Breast epithelium (tissue), 4 donors: Measurements from ENCODE around the gene MON1B. TPM values are rescaled to one million over a fixed set of nuclear protein-coding genes. Genes with fewer than 3 reads are reported as not detected.

Experiments
- DNase-seq, 2 donors: peaks; one replicate each; pipeline ENCODE4 v3.0.0-alpha.2; 2019; ENCODE audit warnings: low spot score in 2 of 2
- H3K27ac ChIP-seq, 2 donors: fragments of 200-600 bp; sonication (generic) in 1 of 2; one replicate each; pipeline ENCODE4 v1.5.1; 2016 to 2019; ENCODE audit warnings: mild to moderate bottlenecking in 1 of 2
- H3K27me3 ChIP-seq, 2 donors: fragments of 200-600 bp; sonication (generic) in 1 of 2; one replicate each; pipeline versions ENCODE4 v1.5.1 to v1.6.0; 2017 to 2019; ENCODE audit warnings: control low read depth in 1 of 2, mild to moderate bottlenecking in 1 of 2
- H3K36me3 ChIP-seq: fragments of 200-600 bp; one replicate; pipeline ENCODE4 v1.5.1; 2019
- H3K4me1 ChIP-seq, 2 donors: fragments of 200-600 bp; sonication (generic); one replicate each; pipeline ENCODE4 v1.5.1; 2016 to 2019; ENCODE audit warnings: control low read depth in 1 of 2
- H3K4me3 ChIP-seq, 3 donors: fragments of 200-600 bp; sonication (generic); 1 replicate in 2 of 3; 2 replicates in 1 of 3; pipeline ENCODE4 v1.5.1; 2016 to 2019; ENCODE audit warnings: mild to moderate bottlenecking in 3 of 3, moderate library complexity in 2 of 3
- H3K9me3 ChIP-seq, 2 donors: fragments of 200-600 bp; sonication (generic) in 1 of 2; one replicate each; pipeline ENCODE4 v1.5.1; 2016 to 2019; ENCODE audit warnings: control low read depth in 1 of 2
- POLR2A ChIP-seq: fragments of 450-650 bp; IDR thresholded peaks from one replicate; pipeline ENCODE4 v1.6.1; 2016; ENCODE audit warnings: antibody characterized with exemption, mild to moderate bottlenecking, moderate library complexity
- POLR2AphosphoS5 ChIP-seq, 3 donors: sonication (generic); formaldehyde crosslinking; IDR thresholded peaks; one replicate each; pipeline ENCODE4 v1.6.1; 2017; ENCODE audit warnings: antibody characterized with exemption in 3 of 3
- intact Hi-C: fragments of 100-400 bp; cut with DNase I; formaldehyde crosslinking; loops from one replicate; pipeline ENCODE4 v1.15.1; 2023; ENCODE audit warnings: low total_unique reads
- total RNA-seq, 3 donors: library from RNA; depleted of rRNA; stranded (reverse); fragments of >200 nt; gene quantifications; one replicate each; pipeline ENCODE4 v1.1.0, GENCODE V29; 2016
- TF ChIP-seq, protein P1 (sequence below), 3 donors: fragments of 450-650 bp; IDR thresholded peaks; one replicate each; pipeline ENCODE4 v1.5.1; 2016 to 2017; ENCODE audit warnings: antibody characterized with exemption in 3 of 3, mild to moderate bottlenecking in 3 of 3, moderate library complexity in 3 of 3

The MON1B gene
- total RNA-seq, 3 donors from 2014 or later: 21.6 to 26.6 (median 22.5) TPM

DNA sequence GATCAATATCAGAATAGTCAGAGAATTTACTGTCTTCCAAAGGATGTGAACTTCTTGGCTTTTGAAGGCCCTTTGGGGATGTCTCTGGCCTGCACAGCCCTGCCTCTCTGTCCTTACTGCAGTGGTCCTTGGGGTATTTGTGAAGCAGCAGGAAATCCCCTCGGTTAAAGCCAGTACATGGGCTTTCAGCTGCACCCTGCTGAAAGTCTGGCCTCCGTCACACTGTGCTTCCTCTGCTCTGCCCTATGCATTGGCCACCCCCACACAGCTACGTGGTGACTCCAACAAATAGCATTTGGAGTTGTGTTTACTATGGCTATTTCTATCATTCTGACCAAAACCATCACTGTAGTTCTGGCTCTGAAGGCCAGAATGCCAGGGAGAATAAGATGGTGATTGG is 29.4 kb downstream of the MON1B start:
- TF ChIP-seq, protein P1, sequence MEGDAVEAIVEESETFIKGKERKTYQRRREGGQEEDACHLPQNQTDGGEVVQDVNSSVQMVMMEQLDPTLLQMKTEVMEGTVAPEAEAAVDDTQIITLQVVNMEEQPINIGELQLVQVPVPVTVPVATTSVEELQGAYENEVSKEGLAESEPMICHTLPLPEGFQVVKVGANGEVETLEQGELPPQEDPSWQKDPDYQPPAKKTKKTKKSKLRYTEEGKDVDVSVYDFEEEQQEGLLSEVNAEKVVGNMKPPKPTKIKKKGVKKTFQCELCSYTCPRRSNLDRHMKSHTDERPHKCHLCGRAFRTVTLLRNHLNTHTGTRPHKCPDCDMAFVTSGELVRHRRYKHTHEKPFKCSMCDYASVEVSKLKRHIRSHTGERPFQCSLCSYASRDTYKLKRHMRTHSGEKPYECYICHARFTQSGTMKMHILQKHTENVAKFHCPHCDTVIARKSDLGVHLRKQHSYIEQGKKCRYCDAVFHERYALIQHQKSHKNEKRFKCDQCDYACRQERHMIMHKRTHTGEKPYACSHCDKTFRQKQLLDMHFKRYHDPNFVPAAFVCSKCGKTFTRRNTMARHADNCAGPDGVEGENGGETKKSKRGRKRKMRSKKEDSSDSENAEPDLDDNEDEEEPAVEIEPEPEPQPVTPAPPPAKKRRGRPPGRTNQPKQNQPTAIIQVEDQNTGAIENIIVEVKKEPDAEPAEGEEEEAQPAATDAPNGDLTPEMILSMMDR (IDR thresholded peaks at IDR 0.05): no peak
- TF ChIP-seq POLR2AphosphoS5 (IDR thresholded peaks at IDR 0.05): no peak
- no peak for TF ChIP-seq POLR2A
- no peak overlapping the region for H3K27ac ChIP-seq
- DNase-seq: no peak
- H3K4me1 ChIP-seq: no peaks in the 10 kb centered on the region
- intact Hi-C loops: no loop called here
- no peak overlapping the region for H3K4me3 ChIP-seq
- no peaks in the 10 kb centered on the region for H3K36me3 ChIP-seq
- no peaks in the 10 kb centered on the region for H3K9me3 ChIP-seq
- H3K27me3 ChIP-seq: no peaks in the 10 kb centered on the region

DNA sequence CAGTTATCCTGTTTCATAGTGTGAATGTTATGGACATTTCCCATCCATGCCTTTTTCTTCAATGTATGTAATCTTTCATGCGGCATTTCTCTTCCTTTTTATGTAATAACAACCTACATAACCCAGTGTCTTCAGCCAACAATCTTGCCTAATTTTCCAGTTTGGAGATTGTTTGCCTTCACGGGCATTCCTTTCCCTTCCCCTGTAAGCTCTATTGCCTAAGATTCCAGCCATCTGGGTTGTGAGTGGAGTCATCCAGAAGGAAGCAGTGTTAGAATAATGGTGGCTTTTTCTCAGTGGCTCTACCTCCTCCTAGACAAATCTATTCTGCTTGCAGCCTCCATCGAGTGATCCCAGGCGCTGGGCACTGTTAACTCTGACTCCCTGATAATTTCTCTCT is 30.5 kb downstream of the MON1B start:
- Histone ChIP-seq H3K27ac (no peak overlapping the region), H3K36me3 (no peaks in the 10 kb centered on the region), H3K4me1 (no peaks in the 10 kb centered on the region), H3K27me3 (no peaks in the 10 kb centered on the region), H3K4me3 (no peak overlapping the region), H3K9me3 (no peaks in the 10 kb centered on the region)
- TF ChIP-seq POLR2AphosphoS5 (IDR thresholded peaks at IDR 0.05): no peak
- TF ChIP-seq, protein P1 (IDR thresholded peaks at IDR 0.05): no peak
- TF ChIP-seq POLR2A: no peak
- no peak for DNase-seq
- intact Hi-C loops: no loop called here

DNA sequence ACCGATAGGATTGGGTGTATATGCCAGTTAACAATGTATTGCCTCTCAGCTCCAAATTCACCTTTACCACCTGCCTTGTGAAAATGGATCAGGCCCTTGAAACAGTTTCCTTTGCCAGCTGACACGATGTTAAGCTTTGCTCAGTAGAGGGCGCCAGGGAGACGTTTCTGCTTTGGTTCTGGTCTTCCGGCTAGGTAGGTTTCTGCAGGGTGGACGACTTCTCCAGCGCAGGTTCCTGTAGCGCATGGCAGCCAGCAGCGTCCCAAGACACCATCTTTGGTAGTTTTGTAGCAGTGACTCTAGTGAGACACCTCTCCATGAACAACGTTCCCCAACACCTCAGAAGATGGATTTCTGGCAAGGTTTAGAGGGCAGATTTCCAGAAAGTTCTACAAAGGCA is 32.2 kb downstream of the MON1B start:
- TF ChIP-seq POLR2A: no peak
- TF ChIP-seq, protein P1 (IDR thresholded peaks at IDR 0.05): no peak
- TF ChIP-seq POLR2AphosphoS5 (IDR thresholded peaks at IDR 0.05): no peak
- no peak for DNase-seq
- Histone ChIP-seq H3K27me3 (no peaks in the 10 kb centered on the region), H3K27ac (no peak overlapping the region), H3K4me1 (no peaks in the 10 kb centered on the region), H3K36me3 (no peaks in the 10 kb centered on the region), H3K9me3 (no peaks in the 10 kb centered on the region), H3K4me3 (no peak overlapping the region)
- intact Hi-C loops: no loop called here

DNA sequence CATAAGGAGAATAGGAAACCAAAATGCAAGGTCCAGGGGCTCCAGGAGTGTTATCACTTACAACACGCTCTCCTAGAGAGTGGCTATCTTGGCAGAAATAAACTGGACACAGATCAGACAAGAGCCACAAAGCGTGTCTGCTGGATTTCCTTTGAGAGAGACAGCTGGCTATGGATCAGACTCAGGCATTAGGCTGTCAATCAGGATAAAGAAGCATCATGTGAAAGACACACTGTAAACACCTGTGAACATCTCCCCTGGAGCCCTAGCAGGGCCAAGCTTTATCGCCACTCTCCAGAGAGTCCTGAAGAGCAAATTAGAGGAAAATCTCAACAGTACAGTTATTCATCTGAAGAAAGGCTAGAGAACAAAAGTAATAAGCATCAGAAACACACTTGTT is 34.2 kb downstream of the MON1B start:
- Histone ChIP-seq H3K4me1 (no peaks in the 10 kb centered on the region), H3K27me3 (no peaks in the 10 kb centered on the region), H3K4me3 (no peak overlapping the region), H3K36me3 (no peaks in the 10 kb centered on the region), H3K27ac (no peak overlapping the region), H3K9me3 (no peaks in the 10 kb centered on the region)
- no peak for DNase-seq
- intact Hi-C loops: no loop called here
- TF ChIP-seq, protein P1 (IDR thresholded peaks at IDR 0.05): no peak
- no peak for TF ChIP-seq POLR2AphosphoS5 (IDR thresholded peaks at IDR 0.05)
- TF ChIP-seq POLR2A: no peak

DNA sequence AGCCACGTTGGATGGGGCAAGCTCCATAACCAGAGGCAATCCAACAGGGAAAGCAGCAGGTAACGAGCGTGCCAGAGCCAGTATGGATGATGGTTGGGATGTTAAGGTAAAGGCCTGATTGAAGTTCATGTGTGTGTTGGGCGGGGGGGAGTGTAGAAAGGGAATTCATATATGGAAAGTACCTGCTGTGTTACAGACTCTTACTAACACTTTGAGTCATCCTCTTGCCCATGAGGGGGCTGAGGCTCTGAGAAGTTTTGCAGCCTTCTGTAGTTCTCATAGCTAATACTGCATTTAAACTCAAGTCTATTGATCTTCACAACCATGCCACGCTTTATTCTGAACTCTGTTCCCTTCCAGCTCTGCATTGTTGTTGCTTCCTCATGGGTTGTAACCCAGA is 36.8 kb downstream of the MON1B start:
- no peak overlapping the region for H3K27ac ChIP-seq
- H3K27me3 ChIP-seq: no peaks in the 10 kb centered on the region
- H3K4me1 ChIP-seq: no peaks in the 10 kb centered on the region
- H3K36me3 ChIP-seq: no peaks in the 10 kb centered on the region
- no peak overlapping the region for H3K4me3 ChIP-seq
- H3K9me3 ChIP-seq: no peaks in the 10 kb centered on the region
- TF ChIP-seq POLR2A (no peak), POLR2AphosphoS5 (IDR thresholded peaks at IDR 0.05) (no peak)
- TF ChIP-seq, protein P1 (IDR thresholded peaks at IDR 0.05): no peak
- no peak for DNase-seq
- intact Hi-C loops: no loop called here
